ENCODE results near the gene SEMA5A.

Gene SEMA5A

GRCh38 chr5:9112520-9113291 is 433.2 kb downstream of the SEMA5A start:
- no peak for DNase-seq (ENCODE audit: low read depth)

DNA sequence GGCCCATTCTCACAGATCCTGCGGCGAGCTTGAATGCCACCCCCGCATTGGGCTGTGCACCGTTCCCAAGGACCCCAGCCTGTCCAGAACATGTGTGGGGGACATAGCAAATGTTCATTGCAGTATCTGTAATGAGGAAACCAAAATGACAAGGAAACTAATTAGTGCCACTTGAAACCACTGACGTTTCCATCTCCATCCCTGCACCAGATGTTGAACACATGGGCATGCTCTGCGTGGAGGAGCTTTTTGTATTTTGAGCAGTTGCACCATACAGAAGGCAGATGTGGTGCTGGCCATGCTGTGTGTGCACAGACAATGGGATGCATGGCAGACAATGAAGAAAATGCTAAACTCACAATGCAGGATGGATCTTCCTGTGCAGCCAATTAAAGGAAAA is 437.7 kb downstream of the SEMA5A start:
- DNase-seq (ENCODE audit: low read depth), result no peak

DNA sequence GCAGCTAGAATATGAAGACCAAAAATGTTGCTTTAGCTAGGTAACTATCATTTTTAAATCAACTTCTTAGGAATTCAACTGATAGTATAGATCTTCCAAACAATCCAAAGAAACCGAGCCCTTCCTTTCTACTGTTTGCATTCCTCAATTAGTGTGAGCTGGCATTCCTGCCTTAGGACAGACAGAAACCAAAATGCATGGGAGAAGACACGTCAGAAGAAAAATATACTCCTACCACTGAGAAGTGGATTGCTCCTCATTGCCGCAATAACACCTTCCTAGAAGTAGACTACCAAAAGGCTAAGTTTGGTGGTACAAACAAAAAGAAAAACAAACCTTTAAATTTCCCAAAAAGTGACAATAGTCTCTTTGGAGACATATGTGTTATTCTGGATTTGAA is 440.0 kb downstream of the SEMA5A start:
- DNase-seq (ENCODE audit: low read depth), result peak; percentile 16

DNA sequence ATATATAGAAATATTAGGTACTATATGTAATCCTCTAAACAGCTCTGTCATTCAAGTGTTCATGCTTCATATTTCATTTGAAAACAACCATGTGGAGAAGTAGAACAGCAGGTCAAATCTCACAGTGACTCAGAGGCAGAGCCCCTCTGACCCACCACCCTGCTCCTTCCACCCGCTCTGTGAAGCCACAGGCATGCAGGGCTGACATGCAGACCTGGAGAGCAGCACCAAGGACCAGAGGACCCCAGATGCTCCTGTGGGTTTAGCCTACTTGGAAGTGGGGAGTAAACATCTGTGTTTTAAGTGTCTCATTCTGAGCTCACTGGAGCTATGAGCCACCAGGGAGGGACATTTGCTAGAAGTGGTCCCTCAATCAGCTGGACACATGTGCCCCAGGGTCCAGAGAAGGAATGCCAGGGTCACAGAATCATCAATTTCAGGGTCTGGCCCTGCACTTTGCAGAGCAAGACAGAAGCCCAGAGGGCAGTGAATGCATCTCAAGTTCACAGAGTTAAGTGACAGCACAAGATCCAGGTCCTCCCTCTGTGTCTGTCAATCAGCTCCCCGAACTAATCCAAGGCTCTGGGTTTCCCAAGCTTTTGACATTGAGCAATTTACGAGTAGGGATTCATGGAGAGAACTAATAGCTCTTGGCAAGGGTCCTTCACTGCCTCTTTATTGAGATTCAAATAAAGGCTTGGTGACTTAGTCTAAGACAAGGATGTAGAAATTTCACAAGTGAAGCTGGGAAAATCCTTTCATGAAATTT is 441.1 kb downstream of the SEMA5A start:
- peak; percentile 12 for DNase-seq (ENCODE audit: low read depth)

DNA sequence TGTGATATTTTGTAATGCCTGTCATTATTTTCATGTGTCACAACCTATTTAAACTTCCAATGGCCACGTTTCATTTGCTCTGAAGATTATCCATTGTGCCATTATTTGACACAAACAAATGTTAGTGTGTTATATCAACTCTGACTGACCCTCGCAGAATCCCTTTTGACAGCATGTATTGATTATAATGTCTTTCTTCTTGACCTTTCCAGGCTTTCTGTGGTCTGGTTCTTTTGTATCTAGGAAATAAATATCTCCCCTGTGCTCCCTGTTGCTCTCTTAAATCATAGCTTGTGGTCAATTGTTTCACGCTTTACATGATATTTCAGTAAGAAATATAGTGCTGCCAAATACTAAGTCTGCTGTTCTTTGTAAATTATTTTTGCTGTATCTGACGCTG is 442.6 kb downstream of the SEMA5A start:
- DNase-seq (ENCODE audit: low read depth), result no peak

GRCh38 chr5:9099689-9100088 is 446.2 kb downstream of the SEMA5A start:
- DNase-seq (ENCODE audit: low read depth), result peak; percentile 8

DNA sequence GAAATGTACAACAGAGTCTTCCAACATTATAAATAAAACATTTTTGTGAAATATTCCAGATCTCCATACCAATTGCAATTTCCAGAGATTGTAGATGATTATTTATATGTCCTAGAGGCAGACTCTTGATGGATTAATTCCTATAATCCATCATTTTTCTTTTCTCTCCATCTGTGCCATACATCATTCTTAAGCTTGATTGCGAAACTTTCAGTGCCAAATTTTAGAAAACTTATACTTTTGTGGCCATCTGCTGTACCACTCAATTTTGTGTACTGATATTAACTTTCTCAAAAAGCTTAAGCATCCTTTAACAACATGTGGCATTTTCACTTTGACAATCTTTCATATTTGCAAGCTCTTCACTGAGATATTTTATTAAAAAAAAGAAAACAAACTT is 446.9 kb downstream of the SEMA5A start:
- no peak for DNase-seq (ENCODE audit: low read depth)

- no peak for DNase-seq (ENCODE audit: low read depth)
Observed at GRCh38 chr5:9094582-9094981, 451.3 kb downstream of the SEMA5A start.

DNA sequence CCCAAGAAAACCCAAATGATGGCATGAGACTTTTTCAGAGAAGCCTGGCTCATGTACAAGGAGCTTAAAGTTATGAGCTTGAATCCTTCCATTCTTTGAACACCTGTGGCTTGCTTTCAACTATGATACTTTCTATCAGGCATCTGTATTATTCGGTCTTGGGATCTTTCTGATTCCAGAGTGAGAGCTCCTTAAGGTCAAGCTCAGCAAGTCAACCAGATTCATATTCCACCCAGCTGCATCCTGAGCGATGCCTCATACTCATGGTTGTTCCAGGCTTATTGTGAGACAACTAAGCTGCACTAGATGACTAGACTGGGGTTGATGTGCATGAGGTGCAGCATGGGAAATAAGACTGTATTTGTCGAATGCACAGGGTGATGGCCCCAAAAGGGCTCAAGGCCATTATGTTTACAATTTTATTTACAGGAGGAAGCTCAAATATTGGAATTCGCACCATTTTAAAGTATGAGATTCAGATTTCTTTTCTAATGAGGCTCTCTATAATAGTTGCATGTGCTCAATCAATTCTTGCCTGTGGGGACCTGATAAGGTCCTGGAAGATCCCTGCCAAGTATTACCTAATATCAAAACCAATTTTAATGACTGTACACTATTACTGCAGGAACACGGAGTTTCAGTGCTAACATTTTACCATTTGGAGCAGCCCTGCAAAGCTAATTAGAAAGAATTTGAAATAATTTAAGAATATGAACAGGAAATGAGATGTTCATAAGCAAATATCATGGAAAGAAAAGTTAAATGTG is 453.8 kb downstream of the SEMA5A start:
- no peak for DNase-seq (ENCODE audit: low read depth)

DNA sequence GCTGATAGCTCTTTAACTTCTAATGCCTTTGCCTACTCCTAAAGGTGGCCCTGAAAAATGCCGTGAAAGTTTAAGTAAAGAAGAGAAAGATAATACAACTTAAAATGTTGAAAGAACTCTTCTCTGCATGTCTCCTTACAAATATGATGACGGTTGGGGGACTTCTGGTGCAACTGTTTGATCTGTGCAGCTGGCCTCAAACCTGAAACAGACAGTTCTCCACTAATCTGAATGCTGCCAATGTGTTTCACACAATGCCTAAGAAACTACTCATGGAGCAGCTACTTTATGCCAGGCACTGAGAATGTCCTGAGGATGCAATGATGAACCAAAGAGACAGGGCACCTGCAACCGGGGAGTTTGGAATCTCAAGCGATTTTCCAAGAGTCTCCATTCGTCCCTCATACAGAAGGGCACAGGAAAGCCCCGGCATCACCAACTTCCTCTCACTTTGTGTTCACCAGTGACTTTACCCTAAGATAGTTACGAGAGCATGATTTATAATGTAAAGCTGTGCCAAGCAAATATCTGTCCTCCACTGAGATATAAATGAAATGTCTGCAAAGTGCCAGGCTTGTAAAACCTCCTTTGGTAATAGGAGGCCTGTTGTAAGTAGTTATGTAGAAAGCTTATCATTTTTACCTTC is 455.4 kb downstream of the SEMA5A start:
- DNase-seq (ENCODE audit: low read depth), result no peak

- DNase-seq (ENCODE audit: low read depth), result no peak
Observed at GRCh38 chr5:9089893-9090292, 456.0 kb downstream of the SEMA5A start.

DNA sequence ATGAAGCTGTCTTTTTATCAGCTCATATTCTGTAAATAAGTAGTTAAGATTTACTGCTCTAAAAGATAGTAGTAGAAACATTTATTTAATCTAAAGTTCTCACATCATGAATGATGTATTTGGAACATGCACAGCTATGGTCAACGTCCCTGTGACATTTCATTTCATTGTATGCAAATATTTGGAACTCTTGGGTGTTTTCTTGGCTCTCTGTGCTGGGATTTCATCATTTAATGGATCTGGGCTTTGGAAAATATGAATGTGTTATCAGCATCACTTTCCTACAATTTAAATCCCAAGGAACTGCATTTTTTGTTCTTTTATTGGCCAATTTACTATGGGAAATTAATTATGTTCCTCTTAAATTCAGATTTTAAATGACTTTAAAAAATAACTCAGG is 462.9 kb downstream of the SEMA5A start:
- no peak for DNase-seq (ENCODE audit: low read depth)

DNA sequence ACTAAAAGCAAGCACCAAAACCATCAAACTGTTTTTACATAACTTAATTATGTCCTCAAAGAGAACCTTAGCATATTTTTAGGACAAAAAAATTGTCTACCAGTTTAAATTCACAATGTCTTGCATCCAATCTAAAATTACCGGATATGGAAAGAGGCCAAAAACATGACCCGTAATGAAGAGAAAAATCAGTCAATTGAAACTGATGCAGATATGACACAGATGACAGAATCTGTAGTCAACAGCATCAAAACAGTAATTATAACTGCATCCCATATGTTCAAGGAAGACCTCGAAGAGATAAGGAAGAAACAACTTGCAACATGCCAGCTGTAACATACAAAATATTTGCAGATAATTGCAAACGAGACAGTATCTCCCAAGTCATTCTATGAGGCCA is 473.2 kb downstream of the SEMA5A start:
- DNase-seq (ENCODE audit: low read depth), result no peak

GRCh38 chr5:9071524-9071923 is 474.4 kb downstream of the SEMA5A start:
- no peak for DNase-seq (ENCODE audit: low read depth)

DNA sequence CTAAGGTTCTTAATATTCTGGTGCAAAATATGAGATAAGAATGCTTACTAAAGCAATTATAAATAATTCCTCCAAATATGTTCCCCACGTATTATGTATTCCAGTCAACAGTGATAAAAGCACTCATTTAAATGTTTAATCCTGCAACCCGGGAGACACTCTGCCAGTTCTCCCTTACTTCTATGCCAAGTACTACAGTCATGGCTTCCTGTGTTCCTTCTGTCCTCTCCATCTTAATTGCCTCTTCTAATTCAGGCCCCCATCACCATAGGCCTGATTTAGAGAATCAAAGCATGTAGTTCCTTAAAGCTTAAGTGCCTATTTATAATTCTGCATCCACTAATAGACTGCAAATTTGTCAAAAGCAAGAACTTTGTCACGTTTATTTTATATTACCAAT is 474.8 kb downstream of the SEMA5A start:
- DNase-seq (ENCODE audit: low read depth), result no peak

DNA sequence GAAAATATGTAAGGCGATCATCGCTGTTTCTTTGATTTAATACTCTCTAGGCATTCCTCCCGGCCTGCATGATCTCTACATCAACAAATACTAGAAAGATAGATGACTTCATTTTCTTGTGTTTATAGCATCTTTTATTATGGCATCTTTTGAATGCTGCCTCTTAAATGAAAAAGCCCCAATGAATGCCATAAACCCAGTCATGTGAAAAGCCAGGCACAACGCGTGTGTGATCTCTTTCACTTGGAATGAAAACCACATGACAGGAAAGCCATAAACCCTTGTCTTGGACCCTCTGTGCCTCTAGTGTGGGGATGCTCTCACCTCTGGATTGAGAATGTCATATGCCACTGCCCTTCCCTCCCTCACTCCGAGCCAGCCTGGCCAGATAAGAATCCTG is 476.2 kb downstream of the SEMA5A start:
- no peak for DNase-seq (ENCODE audit: low read depth)

- DNase-seq (ENCODE audit: low read depth), result no peak
Observed at GRCh38 chr5:9067154-9067553, 478.7 kb downstream of the SEMA5A start.

DNA sequence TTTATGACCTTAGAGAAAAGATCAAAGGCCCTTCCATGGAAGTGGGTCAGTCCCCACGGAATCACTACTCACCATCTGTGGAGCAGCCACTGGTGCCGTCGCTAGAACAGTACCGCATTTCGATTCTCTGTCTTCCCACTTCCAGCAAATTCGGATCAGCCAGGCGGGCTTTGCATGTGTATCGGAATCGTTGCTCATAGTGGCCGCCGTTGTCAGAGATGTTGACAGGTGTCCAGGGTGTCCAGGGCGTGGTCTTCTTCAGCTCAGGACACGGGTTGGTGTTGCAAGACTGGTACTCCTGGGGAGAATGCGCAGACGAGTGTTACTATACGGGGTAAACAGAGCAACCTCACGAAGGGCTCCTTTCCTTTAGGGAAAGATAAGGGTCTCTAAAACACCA is 479.5 kb downstream of the SEMA5A start:
- no peak for DNase-seq (ENCODE audit: low read depth)

DNA sequence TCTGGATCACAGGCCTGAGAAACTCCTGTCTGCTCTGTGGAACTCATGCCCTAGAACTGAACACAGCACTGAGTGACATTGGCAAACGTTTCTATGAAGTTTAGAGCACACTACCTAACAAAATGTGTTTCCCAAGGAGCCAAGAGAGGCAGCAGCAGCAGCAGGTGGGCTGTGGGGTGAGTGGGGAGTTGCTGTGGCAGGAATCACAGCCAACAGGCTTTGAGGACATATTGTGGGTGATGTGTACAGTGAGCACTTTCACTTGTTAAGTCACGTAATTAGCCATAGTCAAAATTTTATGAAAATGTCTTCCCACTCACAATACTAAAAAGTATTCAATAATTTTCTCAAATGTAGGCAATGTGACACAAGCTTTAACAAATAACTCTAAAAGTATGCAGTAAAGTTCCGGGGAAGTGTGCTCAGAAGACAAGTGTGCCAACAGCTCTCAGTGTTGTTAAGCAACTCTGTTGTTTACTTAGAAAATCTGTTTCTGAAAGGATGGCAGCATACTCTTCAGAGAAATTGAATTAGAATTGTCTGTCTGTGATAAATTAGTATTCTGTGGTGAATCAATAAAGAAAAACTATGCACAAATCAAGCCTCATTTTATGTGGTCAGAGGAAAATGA is 482.1 kb downstream of the SEMA5A start:
- no peak for DNase-seq (ENCODE audit: low read depth)

- no peak for DNase-seq (ENCODE audit: low read depth)
Observed at GRCh38 chr5:9062873-9063272, 483.0 kb downstream of the SEMA5A start.

DNA sequence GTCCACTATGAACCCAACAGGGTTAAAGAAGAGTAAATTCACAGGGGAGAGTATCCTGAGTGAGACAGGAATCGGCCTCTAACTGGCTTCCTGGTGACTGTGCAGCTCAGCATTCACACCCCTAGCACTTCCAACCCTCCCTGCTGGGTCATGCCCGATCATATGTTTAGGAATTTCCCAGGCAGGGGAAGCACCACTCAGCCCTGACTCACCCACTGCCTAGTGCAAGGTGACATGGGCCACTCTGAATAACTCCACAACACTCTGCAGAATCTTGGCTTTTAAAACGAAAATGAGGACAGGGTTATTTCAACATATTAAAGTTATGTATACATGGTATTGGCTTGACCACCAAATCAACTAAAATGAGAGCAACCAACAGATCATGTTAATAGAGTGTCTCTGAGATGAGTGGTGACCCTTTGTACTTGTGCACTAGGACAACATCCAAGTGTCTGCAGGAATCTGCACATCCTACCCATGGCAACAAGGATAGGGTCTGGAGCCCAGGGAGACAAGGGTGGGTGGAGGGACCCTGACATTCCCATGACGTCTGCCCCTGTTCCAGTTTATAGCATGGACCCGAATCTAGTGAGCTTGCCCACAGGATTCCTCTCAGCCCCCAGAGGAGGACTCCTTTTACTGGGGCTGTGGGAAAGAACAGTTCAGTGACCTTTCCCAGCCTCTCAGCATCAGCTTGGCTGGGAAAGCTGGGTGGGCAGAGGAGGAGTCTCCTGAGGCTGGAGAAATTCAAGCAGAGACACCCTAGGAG is 485.8 kb downstream of the SEMA5A start:
- peak; percentile 99 for DNase-seq (ENCODE audit: low read depth)

Measured in ELR (cell line).